ENCODE measurements around the gene PPP1R9B.

Gene PPP1R9B

GRCh38 chr17:50154604-50155003 lies 4.1 kb upstream of the PPP1R9B start:
- DNase-seq = no peak

DNA sequence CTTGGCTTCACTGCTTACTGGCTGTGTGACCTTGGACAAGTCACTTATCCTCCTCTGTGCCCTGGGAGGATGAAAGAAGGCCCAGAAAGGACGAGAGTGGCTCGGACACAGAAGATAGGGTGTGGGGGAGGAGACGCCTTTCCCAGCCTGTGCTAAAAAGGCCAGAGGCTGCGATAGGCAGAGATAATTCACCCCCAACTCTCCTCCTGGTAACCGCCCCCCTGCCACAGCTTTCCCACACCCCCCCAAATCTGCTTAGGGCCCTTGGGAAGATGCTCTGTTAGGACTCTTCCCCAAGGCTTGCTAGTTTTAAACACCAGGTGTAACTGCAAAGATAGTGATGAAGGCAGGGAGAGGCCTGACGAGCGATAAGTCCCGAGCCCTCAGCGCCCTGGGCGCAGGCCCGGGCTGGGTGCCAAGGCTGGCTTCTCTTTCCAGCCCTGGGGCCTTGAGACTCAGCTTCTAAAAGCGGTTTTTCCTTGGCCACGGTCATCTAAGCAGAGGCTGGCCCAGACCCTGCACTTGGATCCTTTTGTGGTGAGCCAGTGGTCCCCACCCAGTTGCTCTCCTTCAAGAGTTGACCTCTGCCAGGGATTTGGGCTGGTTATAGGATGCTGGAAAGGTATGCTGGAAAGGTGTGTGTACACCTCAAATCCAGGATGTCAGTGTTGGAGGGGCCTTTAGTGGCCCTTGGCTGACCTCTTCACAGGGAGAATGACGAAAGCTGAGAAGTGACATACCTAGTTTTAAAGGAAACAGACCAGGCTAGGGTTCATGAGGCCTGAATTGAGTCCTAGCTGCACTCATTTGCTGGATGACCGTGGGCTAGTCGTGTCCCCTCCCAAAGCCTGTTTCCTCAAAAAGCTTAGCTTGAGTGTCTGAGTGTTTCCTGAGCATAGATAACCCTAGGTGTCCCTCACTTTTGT lies 3.4 kb upstream of the PPP1R9B start:
- DNase-seq = no peak

DNA sequence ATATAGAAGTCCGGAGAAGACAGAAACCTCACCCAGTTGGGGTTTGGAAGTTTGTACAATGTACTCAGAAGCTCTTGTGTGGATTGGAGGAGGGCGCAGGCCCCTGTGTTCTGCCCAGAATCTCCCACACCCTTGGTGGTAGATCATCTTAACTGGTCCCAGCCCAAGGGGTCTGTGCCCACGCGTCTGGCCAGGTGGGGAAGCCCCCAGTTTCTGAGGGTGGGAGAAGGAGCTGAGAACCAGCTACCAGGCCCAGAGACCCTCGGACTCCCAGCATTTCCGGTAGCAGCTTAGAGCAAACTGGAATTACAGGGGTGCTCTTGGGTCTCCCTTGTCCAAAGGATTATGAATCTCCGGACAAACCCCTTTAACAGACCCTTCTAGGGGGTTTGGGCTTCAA lies 2.3 kb upstream of the PPP1R9B start:
- no peak for DNase-seq

DNA sequence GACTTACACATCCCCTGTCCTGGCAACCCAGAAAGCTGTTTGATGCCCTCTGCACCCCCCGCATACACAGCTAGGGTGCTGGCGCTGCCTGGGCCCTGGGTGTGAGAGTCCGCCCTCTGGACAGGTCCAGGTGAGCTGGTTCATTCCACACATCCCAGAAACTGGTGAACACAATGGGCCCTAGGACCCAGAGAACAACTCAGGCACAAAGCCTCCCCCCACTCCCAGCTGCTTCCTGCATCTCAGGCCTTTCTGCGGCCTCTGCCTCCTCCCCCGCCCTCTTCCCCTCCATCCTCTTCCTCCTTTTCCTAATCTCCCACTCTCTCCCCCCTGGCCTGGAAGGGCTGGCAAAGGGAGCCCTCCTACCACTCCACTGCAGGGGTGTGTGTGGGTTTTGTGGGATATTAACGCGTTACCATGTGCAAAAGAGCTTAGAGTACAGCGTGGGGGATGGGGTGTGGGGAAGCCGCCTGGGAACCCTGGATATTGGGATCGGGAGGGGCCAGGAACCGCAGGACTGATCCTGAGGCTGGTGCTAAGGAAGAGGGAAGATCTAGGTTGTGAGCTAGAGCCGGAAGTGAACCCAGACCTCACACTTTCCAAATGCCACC lies 1.6 kb upstream of the PPP1R9B start:
- DNase-seq = no peak

- peak; percentile 77 to 79 for DNase-seq
Measured at GRCh38 chr17:50151041-50151936, 812 bp upstream of the PPP1R9B start.

DNA sequence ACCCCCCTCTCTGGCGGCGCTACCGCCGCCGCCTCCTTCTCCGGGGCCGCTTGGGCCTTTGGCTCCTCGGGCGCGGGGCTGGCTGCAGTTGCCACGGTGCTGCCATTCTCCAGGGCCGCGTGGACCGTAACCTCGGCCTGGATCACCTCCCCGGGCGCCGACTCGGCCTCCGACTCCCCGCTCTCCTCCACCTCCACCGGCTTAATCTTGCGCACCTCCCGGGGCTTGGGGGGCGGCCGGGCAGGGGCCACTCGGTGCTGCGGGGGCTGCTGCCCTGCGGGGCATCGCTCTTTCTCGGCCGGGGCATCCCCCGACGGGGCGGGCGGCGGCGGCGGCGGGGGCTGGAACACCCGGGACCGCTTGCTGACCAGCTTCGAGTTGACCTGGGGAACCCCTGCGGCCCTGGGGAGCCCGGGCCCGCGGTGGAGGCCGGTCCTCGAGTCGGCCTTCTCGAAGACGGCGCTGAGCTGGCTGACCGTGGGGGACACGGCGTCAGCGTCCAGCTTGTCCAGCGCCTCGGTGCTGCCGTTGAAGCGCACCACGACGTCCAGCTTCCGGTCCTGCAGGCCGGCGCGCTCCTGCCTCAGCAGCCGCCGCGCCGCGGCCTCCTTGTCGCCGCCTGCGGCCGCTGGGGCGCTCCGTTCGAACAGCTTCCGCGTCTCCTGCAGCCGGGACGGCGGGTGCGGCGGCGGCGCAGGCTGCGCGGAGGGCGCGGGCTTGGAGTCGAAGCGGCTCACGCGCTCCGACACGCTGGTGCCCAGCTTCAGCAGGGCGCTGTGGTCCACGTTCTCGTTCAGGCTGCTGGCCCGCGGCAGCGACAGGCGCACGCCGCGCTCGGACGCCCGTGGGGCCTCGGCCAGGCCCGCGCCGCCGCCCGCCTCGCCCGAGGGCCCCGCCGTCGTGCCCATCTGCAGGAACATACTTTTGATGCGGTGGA lies 792 bp downstream of the PPP1R9B start:
- peak; percentile 36 to 53 for DNase-seq

- no peak for DNase-seq
Measured at GRCh38 chr17:50149091-50149416, 1.4 kb downstream of the PPP1R9B start.

- DNase-seq = peak; percentile 90 to 91
Measured at GRCh38 chr17:50148226-50149090, 2.0 kb downstream of the PPP1R9B start.

DNA sequence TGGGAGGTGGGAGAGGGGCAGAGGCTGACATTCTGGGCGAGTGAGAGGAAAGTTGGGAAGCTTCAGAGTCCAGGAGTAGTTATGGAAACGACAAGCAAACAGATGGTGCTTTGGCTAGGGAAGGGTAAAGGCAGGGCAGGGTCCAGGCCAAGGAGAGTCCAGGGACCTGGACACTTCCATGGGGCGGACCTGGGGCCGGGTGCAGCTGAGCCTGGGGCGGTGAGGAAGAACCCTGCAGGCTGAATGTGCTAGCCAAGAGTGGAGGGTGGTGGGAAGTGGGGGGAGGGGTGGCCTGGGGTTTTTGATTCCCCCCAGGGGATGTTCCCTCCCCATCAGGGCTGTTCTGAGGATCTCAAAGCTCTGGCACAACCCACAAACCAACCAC lies 2.6 kb downstream of the PPP1R9B start:
- DNase-seq = no peak

DNA sequence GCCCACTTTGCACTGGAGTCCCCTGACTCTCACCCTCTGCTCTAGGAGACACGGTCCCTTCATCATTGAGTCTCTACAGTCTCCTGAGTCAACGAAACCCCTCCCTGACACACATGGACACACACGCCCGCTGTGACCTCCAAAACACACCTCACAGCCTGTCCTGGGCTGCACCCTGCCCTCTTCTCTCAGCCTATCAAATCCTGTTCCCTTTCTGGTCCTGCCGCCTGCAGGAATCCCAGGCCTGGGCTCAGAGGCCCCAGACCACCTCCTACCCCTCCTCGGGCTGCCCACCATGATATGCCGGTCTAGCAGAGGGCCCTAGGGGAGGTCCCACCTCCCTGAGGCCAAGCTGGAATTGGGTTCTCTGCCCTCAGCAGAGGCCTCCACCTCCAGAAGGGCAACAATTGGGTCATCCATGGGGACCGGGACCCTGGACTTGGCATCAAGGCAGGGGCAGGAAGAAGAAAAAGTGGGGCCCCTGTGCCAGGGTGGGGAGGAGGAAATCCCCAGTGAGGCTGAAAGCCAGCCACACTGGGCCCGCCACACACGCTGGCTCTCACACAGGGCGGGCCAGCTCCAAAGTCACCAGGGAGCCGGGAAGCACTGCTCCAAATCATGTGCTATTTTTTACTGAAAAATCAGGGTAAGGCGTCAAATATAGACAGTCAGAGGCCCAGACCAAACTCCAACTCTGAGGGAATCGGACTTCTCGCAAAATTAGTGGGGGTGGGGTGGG lies 3.4 kb downstream of the PPP1R9B start:
- no peak for DNase-seq

- no peak for DNase-seq
Measured at GRCh38 chr17:50146230-50146926, 4.1 kb downstream of the PPP1R9B start.

DNA sequence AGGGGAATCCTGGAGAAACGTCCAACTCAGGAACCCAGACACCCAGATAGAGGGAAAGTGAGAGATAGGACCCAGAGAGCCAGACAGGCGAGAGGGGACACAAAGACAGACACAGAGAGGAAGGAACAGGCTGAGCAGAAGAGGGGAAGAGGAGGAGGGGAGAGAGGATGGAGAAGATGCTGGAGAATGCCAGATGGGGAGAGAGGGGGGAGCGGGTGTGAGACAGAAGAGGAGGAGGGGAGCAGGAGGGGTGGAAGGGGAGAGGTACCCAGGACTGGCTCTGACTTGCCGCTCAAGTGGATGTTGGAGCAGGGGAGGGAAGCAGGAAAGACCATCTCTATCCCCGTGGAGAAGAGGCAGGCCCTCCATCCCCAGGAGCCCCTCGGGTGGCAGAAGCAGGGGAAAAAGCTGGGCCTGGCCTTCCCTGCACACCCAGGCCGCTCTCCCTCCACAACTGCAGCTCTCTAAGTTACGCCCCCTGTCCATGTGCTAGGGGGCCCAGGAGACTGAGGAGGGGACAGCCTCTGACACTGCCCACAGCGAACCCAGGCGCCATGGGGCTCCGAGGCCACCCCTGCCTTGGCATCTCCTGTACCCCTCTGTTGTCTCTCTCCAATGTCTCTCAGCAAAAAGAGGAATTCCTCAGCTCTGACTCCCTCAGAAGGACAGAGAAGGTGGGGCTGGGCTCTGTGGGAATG lies 4.8 kb downstream of the PPP1R9B start:
- DNase-seq = no peak

GRCh38 chr17:50144845-50145531 lies 5.5 kb downstream of the PPP1R9B start:
- DNase-seq = no peak

- no peak for DNase-seq
Measured at GRCh38 chr17:50144355-50144754, 6.1 kb downstream of the PPP1R9B start.

- no peak for DNase-seq
Measured at GRCh38 chr17:50143461-50144176, 6.9 kb downstream of the PPP1R9B start.

DNA sequence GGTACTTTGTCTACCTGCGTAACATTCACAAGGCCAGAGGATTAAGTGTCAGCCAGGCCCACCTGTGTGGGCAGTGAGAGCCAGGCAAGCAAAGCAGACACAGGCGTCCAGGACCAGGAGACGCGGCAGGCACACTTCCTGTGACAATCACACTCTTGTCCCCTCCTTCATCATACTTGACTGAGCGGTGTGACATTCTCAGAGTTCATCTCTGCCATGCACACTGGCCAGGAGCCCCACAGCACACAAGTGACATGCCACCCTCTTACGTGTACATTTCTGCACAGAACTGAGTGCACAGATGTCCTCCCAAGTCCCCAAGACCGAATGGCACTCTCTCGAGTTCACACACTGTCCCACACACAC lies 8.7 kb downstream of the PPP1R9B start:
- no peak for DNase-seq

GRCh38 chr17:50141026-50141744 lies 9.3 kb downstream of the PPP1R9B start:
- DNase-seq = no peak

All from activated CD4-positive, alpha-beta T cell treated with anti-CD3 and anti-CD28 coated beads, Interleukin-2, amount 50 U/mL, for 4 hours (primary cell).